Ishikawa (cell line): ENCODE measurements around the gene SLC25A48.

ENCODE experiments used
- CEBPB ChIP-seq: IDR thresholded peaks from 2 replicates; pipeline ENCODE4 v1.6.1; 2012
- CREB1 ChIP-seq: IDR thresholded peaks from 2 replicates; pipeline ENCODE4 v1.6.1; 2012; ENCODE audit warnings: low read depth
- EGR1 ChIP-seq: IDR thresholded peaks from 2 replicates; pipeline ENCODE4 v1.6.1; 2012
- EP300 ChIP-seq: IDR thresholded peaks from 2 replicates; pipeline ENCODE4 v1.6.1; 2012; ENCODE audit warnings: borderline replicate concordance
- FOXM1 ChIP-seq: IDR thresholded peaks from 2 replicates; pipeline ENCODE4 v1.6.1; 2012; ENCODE audit warnings: low read depth, borderline replicate concordance
- NFIC ChIP-seq: IDR thresholded peaks from 2 replicates; pipeline ENCODE4 v1.6.1; 2012
- RAD21 ChIP-seq: IDR thresholded peaks from 2 replicates; pipeline ENCODE4 v1.6.1; 2012; ENCODE audit warnings: low read depth
- TAF1 ChIP-seq: IDR thresholded peaks from 2 replicates; pipeline ENCODE4 v1.6.1; 2012; ENCODE audit warnings: low read depth, mild to moderate bottlenecking
- TCF12 ChIP-seq: IDR thresholded peaks from 2 replicates; pipeline ENCODE4 v1.6.1; 2012; ENCODE audit warnings: low read depth
- ZBTB7A ChIP-seq: IDR thresholded peaks from 2 replicates; pipeline ENCODE4 v1.6.1; 2012; ENCODE audit warnings: low read depth
- TF ChIP-seq, protein P1 (sequence below): IDR thresholded peaks from 2 replicates; pipeline ENCODE4 v1.6.1; 2012; ENCODE audit warnings: low read depth, mild to moderate bottlenecking
- TF ChIP-seq, protein P2 (sequence below): IDR thresholded peaks from 2 replicates; pipeline ENCODE4 v1.6.1; 2012

DNA sequence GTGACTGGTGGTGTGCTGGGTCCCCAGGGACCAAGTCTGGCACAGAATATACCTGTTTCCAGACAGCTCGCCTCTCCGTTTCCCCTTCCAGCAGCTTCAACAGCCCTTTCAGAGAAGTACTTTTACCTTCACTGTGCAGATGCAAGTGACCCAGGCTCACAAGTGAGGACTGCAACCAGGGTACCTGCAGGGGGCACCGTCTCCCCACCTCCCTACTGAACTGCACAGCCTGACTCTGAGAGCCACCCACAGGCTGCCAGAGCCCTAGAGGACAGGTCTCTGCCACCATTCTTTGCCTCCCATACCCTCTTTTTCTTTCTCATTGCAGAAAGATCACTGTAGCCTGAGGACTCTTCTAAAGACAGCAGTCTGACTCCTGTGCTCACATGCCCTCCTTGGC is 45.8 kb downstream of the SLC25A48 start:
- TF ChIP-seq EP300 = no peak
- no peak for TF ChIP-seq EGR1
- TF ChIP-seq, protein P1, sequence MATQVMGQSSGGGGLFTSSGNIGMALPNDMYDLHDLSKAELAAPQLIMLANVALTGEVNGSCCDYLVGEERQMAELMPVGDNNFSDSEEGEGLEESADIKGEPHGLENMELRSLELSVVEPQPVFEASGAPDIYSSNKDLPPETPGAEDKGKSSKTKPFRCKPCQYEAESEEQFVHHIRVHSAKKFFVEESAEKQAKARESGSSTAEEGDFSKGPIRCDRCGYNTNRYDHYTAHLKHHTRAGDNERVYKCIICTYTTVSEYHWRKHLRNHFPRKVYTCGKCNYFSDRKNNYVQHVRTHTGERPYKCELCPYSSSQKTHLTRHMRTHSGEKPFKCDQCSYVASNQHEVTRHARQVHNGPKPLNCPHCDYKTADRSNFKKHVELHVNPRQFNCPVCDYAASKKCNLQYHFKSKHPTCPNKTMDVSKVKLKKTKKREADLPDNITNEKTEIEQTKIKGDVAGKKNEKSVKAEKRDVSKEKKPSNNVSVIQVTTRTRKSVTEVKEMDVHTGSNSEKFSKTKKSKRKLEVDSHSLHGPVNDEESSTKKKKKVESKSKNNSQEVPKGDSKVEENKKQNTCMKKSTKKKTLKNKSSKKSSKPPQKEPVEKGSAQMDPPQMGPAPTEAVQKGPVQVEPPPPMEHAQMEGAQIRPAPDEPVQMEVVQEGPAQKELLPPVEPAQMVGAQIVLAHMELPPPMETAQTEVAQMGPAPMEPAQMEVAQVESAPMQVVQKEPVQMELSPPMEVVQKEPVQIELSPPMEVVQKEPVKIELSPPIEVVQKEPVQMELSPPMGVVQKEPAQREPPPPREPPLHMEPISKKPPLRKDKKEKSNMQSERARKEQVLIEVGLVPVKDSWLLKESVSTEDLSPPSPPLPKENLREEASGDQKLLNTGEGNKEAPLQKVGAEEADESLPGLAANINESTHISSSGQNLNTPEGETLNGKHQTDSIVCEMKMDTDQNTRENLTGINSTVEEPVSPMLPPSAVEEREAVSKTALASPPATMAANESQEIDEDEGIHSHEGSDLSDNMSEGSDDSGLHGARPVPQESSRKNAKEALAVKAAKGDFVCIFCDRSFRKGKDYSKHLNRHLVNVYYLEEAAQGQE = no peak
- no peak for TF ChIP-seq TAF1
- no peak for TF ChIP-seq FOXM1
- no peak for TF ChIP-seq TCF12
- TF ChIP-seq, protein P2, sequence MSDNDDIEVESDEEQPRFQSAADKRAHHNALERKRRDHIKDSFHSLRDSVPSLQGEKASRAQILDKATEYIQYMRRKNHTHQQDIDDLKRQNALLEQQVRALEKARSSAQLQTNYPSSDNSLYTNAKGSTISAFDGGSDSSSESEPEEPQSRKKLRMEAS = no peak
- no peak for TF ChIP-seq ZBTB7A
- TF ChIP-seq CEBPB = no peak
- no peak for TF ChIP-seq CREB1
- peak; percentile 28; the same call in 1 of the 2 replicates for TF ChIP-seq RAD21
- no peak for TF ChIP-seq NFIC
